Middle frontal gyrus (tissue), 1 donor: Measurements from ENCODE around the gene MEIS1.
A peak's percentile ranks its signal among the peaks of the same experiment; 100 is the strongest.
"Not testable (repeated sequence)": the region's sequence is repeated elsewhere in the genome, so short reads cannot be mapped to it uniquely, and the experiment has no call there.

ENCODE experiments used
- DNase-seq: peaks from one replicate; pipeline ENCODE4 v3.0.0-alpha.2; 2015; ENCODE audit warnings: low spot score; ENCODE audit errors: extremely low spot score

The MEIS1 gene

GRCh38 chr2:66434679-66435548 lies at the start of gene MEIS1:
Gene MEIS1, plus strand, starts transcription at chr2:66435125. Its CDS starts 732 bp downstream, at chr2:66435857.
- DNase-seq: peak; percentile 77

GRCh38 chr2:66387016-66387753 lies 47.7 kb upstream of the MEIS1 start:
- DNase-seq: no peak

DNA sequence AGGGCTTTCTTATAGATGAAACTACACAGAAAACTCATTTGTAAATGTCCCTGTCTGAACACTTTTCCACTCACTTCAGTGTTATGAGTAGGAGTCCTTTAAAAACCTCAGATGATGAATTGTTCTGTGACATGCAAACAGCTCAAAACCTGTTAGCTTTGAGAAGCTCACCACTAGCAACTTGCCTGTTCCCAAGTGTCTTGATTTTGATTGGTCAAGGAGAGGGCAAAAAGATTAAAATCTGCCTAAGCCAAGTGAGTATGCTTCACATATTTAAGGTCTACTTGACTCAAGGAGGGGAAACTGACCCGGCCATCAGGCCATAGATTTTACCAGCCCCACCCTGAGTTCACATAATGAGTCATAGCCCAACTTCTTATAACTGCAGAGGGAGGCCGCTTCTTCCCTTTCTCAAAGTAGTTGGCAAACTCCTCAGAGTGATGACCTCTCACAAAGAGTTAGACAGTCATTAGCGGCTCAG lies 45.2 kb upstream of the MEIS1 start:
- DNase-seq: no peak

DNA sequence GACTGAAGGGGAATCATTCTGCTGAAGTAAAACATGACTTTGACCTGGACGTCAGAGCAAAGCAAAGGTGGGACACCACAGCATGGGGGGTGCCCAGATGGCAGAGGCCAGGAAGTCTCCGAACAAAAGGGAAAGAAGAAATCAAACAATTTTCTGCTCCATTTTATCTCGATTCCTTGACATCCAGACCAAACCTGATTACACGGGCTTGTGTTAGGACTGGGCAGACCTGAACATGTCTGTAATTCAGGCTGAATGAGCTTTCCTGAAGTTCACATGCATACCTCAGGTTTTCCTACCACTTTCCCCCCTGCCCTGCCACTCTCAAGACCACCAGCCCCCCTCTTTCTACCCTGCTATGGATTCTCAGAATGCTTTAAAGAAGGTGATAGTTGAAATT lies 44.8 kb upstream of the MEIS1 start:
- no peak for DNase-seq

GRCh38 chr2:66390811-66391210 lies 44.1 kb upstream of the MEIS1 start:
- no peak for DNase-seq

- not testable (repeated sequence) for DNase-seq
Measured at GRCh38 chr2:66391240-66391639, 43.7 kb upstream of the MEIS1 start.

GRCh38 chr2:66405473-66405872 lies 29.5 kb upstream of the MEIS1 start:
- no peak for DNase-seq

GRCh38 chr2:66408905-66409304 lies 26.0 kb upstream of the MEIS1 start:
- no peak for DNase-seq

DNA sequence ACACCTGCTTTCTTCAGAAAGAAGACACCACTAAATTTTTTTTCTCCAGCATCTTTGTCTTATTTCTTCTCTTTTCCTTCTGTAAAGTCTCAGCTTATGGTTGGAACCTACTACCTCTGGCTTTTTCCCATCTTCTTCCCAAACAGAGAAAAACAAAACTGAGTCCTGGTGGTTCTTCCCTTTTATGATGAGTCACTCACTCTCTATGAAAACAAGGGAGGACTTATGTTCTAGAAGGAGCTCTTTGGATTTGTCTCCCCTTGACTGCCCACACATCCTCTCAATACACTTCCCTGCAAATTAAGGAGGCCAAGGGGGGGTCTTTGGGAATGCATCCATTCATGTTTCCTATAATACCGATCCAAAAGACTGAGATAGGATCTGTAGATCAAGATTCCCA lies 22.1 kb upstream of the MEIS1 start:
- DNase-seq: no peak

GRCh38 chr2:66414896-66415295 lies 20.0 kb upstream of the MEIS1 start:
- DNase-seq: no peak

- DNase-seq: no peak
Measured at GRCh38 chr2:66418381-66418780, 16.5 kb upstream of the MEIS1 start.

GRCh38 chr2:66421612-66422011 lies 13.3 kb upstream of the MEIS1 start:
- no peak for DNase-seq

DNA sequence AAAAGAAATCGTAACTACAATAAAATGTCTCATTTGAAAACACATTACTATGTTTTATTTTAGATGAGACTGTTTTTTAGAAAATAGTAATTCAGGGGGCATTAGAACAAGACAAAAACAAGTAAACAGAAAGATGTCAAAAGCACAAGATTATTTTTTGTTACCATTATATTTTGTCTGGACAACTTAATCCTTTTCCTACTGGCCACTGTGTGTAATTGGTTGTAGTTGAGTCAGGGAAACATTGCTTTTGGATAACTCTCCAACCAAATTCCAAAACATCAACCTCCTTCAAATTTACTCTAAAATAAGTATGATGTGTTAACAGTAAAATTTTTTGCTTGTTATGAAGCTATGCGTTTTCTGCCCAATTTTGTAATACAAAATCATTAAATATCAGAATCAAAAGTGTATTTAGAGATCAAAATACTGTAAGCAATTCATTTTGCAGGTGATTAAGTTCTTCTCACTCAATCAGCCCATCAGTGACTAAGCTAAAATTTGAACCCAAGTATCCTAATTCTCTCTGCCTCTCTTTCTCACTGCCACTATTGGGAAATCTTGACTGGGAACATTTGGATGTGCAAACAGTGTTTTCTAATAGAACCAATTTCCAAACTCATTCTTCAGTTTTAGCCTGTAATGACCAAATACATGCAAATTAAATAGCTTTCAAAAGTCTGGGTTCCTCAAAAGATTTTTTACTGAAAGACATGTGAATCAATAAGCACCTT lies 11.4 kb upstream of the MEIS1 start:
- DNase-seq: no peak

DNA sequence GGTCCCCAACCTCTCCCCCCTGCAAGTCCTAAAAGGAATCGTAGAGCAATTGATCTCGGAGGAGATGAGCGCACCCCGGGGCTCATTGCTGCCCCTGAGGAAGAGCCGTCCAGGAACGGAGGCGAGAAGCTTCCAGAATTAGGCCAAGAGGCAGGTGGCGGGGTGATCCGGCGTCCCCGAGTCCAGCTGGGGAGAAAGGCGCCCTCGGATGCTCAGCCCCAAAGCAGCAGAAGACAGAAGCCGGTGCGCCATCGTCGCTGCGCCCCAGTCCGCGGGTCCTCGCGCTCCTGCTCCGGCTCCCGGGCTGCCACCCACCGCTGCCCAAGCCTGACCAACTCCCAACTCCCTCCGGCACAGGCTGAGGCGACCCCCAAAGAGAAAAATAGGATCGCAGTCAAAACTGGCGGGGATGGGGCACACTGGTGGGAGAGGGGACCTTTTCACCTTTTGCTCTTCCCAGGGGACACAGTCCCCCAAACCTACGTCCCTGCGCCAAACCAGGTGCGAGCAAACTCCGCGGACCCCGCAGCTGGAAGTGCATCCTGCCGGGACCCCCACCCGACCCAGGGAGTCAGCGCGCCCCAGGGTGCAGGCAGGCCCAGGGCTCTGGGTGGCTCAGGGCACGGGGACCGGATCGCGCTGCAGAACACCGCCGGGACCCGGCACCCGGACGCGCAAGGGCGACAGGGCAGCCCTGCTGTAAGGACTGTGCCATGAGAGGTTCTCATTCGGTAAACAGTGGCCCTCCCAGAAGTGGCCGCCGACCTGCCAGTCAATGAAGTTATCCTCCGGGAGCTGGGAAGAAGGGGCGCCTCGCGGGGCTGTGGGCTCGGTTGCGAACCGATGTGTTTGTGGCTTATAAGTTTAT lies 8.4 kb upstream of the MEIS1 start:
- no peak for DNase-seq

DNA sequence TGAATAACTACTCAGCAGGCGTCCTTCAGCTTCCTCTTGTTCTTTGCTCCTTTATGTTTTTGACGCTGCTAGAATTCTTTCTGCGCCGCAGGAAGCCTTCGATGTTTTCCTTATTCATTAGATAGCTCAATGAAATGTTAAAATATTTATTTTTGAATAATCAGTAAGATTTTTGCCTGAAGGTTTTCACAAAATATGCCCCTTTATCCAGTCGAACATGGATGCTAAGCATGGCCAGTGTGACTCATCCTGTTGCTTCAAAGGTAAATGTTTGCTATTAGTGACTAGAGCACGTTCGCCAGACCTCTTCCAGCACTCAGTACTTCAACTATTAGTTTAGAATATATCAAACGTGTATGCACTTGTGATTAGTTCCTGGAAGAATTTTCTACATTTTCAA lies 7.6 kb upstream of the MEIS1 start:
- no peak for DNase-seq

DNA sequence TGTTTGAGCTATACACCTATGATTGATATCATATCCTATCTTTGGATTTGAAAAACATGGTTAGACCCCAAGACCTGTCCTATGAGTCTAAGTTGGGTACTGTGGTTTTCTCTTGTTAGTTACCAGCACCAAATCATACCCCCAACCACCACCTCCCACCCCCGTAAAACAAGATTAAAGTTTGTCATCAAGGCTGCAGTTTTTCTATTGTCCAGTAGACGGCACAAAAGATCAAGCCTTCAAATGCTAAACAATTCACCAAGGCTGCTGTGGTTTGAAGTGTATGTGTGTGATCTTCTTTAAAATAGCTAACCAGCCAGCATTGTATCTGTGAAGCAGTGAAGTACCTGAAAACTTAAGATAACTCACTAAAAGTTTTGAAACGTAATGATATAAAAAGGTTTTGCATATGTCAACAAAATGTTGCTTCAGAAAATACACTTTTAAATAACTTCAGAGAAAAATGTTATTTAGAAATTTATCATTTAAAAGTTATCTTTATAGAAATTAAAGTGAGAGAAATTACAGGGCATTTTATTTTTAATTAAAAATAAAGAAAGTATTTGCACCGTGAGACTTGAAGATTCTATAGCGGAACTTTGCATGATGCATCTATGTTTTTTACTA lies 5.8 kb upstream of the MEIS1 start:
- peak; percentile 33 for DNase-seq

- no peak for DNase-seq
Measured at GRCh38 chr2:66429693-66430504, 5.0 kb upstream of the MEIS1 start.

DNA sequence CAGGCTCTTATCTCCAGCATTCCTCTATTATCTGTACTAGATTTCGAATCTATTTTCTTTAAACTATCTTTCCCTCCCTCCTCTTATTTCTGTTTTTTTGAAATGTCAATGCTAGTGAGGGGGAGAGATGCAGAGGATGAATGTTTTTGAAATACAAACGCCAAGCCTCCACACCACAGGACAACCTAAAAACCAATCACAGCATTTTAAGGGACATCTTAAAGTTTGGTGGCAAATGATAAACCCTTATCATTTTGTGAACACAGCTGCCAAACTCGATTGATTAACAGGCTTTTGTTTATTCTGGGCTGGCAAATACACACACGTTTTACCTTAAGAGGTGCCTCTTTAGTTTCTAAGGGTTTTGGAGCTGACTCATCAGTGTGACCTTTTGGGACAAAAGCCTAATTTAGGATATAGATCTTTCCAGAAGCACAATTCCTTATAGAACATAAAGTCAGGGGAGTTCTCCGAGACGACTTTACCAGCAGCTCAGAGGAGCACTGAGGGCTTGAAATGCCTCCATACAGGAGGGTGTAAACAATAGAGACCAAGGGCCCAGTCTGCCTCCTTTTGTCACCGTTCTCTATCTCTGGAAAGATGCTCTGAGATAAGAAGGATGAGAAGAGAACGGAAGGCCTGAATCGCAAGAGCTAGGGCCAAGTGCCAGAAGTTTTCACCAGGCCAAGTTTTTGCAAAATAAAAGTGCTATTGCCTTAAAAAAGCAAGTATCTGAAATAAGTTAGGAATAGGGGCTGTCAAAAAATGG lies 4.2 kb upstream of the MEIS1 start:
- no peak for DNase-seq

DNA sequence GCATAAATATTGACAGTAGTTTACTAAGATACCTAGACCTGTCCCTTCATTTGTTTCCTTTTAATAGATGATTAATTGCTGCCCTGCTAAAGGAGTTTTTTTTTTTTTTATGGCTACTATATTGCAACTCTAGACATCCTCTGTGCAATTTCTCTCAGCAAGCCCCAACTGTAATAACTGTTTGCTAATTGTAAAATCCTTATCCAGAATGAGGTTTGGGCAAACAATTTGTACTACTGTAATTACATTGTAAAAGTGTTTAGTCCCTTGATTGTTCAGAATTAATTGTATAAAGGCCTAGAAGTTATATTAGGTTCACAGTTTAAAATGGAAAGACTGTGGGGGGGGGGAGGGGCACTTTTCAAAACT lies 3.7 kb upstream of the MEIS1 start:
- no peak for DNase-seq
